ENCODE measurements around the gene ALDH3A1. TPM values are rescaled to one million over a fixed set of nuclear protein-coding genes. Genes with fewer than 3 reads are reported as not detected.
"Not testable (repeated sequence)": the region's sequence is repeated elsewhere in the genome, so short reads cannot be mapped to it uniquely, and the experiment has no call there.

The ALDH3A1 gene
- total RNA-seq, 2 experiments from 2014 or later: not detected

- CTCF ChIA-PET: interaction anchor here (2.5 to 2.8 kb wide), 2 partner anchors 8 to 257 kb away, joined by 9 to 10 read pairs; no protein-coding TSS in a partner anchor
- no peaks in the 10 kb centered on the region for H3K9me3 Mint-ChIP-seq (ENCODE audit: insufficient read depth)
- POLR2A ChIA-PET: no interaction called here
- H3K27me3 Mint-ChIP-seq (ENCODE audit: low read depth): no peaks in the 10 kb centered on the region
- H3K27ac Mint-ChIP-seq: no peak overlapping the region
- DNase-seq (no peak), ATAC-seq (no peak)
- peaks cover 17% of the 10 kb centered on the region for H3K4me1 Mint-ChIP-seq (ENCODE audit: low read depth)
- peaks cover under 1% of the 10 kb centered on the region for H3K36me3 Mint-ChIP-seq (ENCODE audit: low read depth)
- H3K4me3 Mint-ChIP-seq: no peak overlapping the region
These were observed 22.0 kb upstream of the ALDH3A1 start for GRCh38 chr17:19769946-19770652.

- DNase-seq: no peak
- Mint-ChIP-seq H3K27me3 (ENCODE audit: low read depth) (no peaks in the 10 kb centered on the region), H3K4me3 (no peak overlapping the region), H3K4me1 (ENCODE audit: low read depth) (peaks cover 17% of the 10 kb centered on the region), H3K36me3 (ENCODE audit: low read depth) (no peaks in the 10 kb centered on the region), H3K27ac (no peak overlapping the region), H3K9me3 (ENCODE audit: insufficient read depth) (no peaks in the 10 kb centered on the region)
- POLR2A ChIA-PET: no interaction called here
- no peak for ATAC-seq
- CTCF ChIA-PET: interaction anchor here (1.3 to 2.7 kb wide), 4 partner anchors 8 to 256 kb away, joined by 5 to 32 read pairs (median 22); no protein-coding TSS in a partner anchor
These were observed 20.1 kb upstream of the ALDH3A1 start for GRCh38 chr17:19768046-19768782.

GRCh38 chr17:19766421-19767270 is 18.5 kb upstream of the ALDH3A1 start:
- no peak overlapping the region for H3K27ac Mint-ChIP-seq
- no peaks in the 10 kb centered on the region for H3K36me3 Mint-ChIP-seq (ENCODE audit: low read depth)

GRCh38 chr17:19766016-19766415 is 17.9 kb upstream of the ALDH3A1 start:
- ATAC-seq: no peak
- Mint-ChIP-seq H3K27me3 (ENCODE audit: low read depth) (no peaks in the 10 kb centered on the region), H3K9me3 (ENCODE audit: insufficient read depth) (no peaks in the 10 kb centered on the region), H3K4me3 (no peak overlapping the region), H3K36me3 (ENCODE audit: low read depth) (no peaks in the 10 kb centered on the region), H3K4me1 (ENCODE audit: low read depth) (peaks cover 3% of the 10 kb centered on the region), H3K27ac (no peak overlapping the region)
- ChIA-PET CTCF (interaction anchor here (0.7 to 2.7 kb wide), 19 partner anchors 9 to 404 kb away, joined by 3 to 32 read pairs (median 7); partner anchors contain the start of gene B9D1), POLR2A (no interaction called here)
- DNase-seq: no peak

More at GRCh38 chr17:19766421-19767270, 18.5 kb upstream of the ALDH3A1 start:
- ATAC-seq (peak; percentile 96), DNase-seq (peak; percentile 76)
- Mint-ChIP-seq H3K4me3 (no peak overlapping the region), H3K9me3 (ENCODE audit: insufficient read depth) (no peaks in the 10 kb centered on the region), H3K27me3 (ENCODE audit: low read depth) (no peaks in the 10 kb centered on the region), H3K4me1 (ENCODE audit: low read depth) (peaks cover 8% of the 10 kb centered on the region)
- CTCF ChIA-PET: interaction anchor here (0.7 to 2.7 kb wide), 25 partner anchors 10 to 404 kb away, joined by 3 to 32 read pairs (median 5); partner anchors contain the start of gene B9D1
- POLR2A ChIA-PET: no interaction called here

GRCh38 chr17:19763991-19764390 is 15.9 kb upstream of the ALDH3A1 start:
- DNase-seq; ATAC-seq; H3K27me3 Mint-ChIP-seq (ENCODE audit: low read depth); H3K9me3 Mint-ChIP-seq (ENCODE audit: insufficient read depth); H3K4me3 Mint-ChIP-seq; H3K36me3 Mint-ChIP-seq (ENCODE audit: low read depth); POLR2A ChIA-PET; H3K4me1 Mint-ChIP-seq (ENCODE audit: low read depth); H3K27ac Mint-ChIP-seq: not testable (repeated sequence)
- CTCF ChIA-PET: interaction anchor here (1.0 to 4.4 kb wide), 6 partner anchors 9 to 401 kb away, joined by 3 to 29 read pairs (median 12); partner anchors contain the start of gene B9D1

GRCh38 chr17:19763416-19763815 is 15.3 kb upstream of the ALDH3A1 start:
- Mint-ChIP-seq H3K4me3 (no peak overlapping the region), H3K36me3 (ENCODE audit: low read depth) (no peaks in the 10 kb centered on the region), H3K27ac (no peak overlapping the region), H3K9me3 (ENCODE audit: insufficient read depth) (no peaks in the 10 kb centered on the region), H3K4me1 (ENCODE audit: low read depth) (peaks cover 3% of the 10 kb centered on the region), H3K27me3 (ENCODE audit: low read depth) (peaks cover 2% of the 10 kb centered on the region)
- ChIA-PET CTCF (interaction anchor here (1.1 to 4.4 kb wide), 6 partner anchors 11 to 401 kb away, joined by 3 to 29 read pairs (median 12); partner anchors contain the start of genes ALDH3A2 and B9D1), POLR2A (interaction anchor here (0.6 kb wide), 1 partner anchor 18 kb away, joined by 5 read pairs; no protein-coding TSS in a partner anchor)
- DNase-seq: no peak
- no peak for ATAC-seq

- CTCF ChIA-PET: interaction anchor here (0.8 to 4.4 kb wide), 7 partner anchors 9 to 400 kb away, joined by 3 to 29 read pairs (median 9); partner anchors contain the start of genes ALDH3A2 and B9D1
- no peaks in the 10 kb centered on the region for H3K36me3 Mint-ChIP-seq (ENCODE audit: low read depth)
- H3K9me3 Mint-ChIP-seq (ENCODE audit: insufficient read depth): no peaks in the 10 kb centered on the region
- H3K27ac Mint-ChIP-seq: no peak overlapping the region
- POLR2A ChIA-PET: interaction anchor here (0.7 kb wide), 1 partner anchor 250 kb away, joined by 4 read pairs; no protein-coding TSS in a partner anchor
- no peak for ATAC-seq
- peaks cover 2% of the 10 kb centered on the region for H3K27me3 Mint-ChIP-seq (ENCODE audit: low read depth)
- H3K4me1 Mint-ChIP-seq (ENCODE audit: low read depth): peaks cover 3% of the 10 kb centered on the region
- no peak overlapping the region for H3K4me3 Mint-ChIP-seq
- DNase-seq: peak; percentile 33
These were observed 14.4 kb upstream of the ALDH3A1 start for GRCh38 chr17:19762515-19762961.

GRCh38 chr17:19760746-19761145 is 12.6 kb upstream of the ALDH3A1 start:
- ATAC-seq (no peak), DNase-seq (no peak)
- H3K4me3 Mint-ChIP-seq: no peak overlapping the region
- POLR2A ChIA-PET: no interaction called here
- H3K9me3 Mint-ChIP-seq (ENCODE audit: insufficient read depth): no peaks in the 10 kb centered on the region
- H3K36me3 Mint-ChIP-seq (ENCODE audit: low read depth): no peaks in the 10 kb centered on the region
- H3K27me3 Mint-ChIP-seq (ENCODE audit: low read depth): peaks cover 2% of the 10 kb centered on the region
- H3K4me1 Mint-ChIP-seq (ENCODE audit: low read depth): no peaks in the 10 kb centered on the region
- CTCF ChIA-PET: interaction anchor here (0.7 to 4.4 kb wide), 3 partner anchors 16 to 249 kb away, joined by 3 to 29 read pairs (median 7); no protein-coding TSS in a partner anchor
- H3K27ac Mint-ChIP-seq: no peak overlapping the region

GRCh38 chr17:19759568-19760549 is 11.8 kb upstream of the ALDH3A1 start:
- no peaks in the 10 kb centered on the region for H3K4me1 Mint-ChIP-seq (ENCODE audit: low read depth)
- H3K36me3 Mint-ChIP-seq (ENCODE audit: low read depth): no peaks in the 10 kb centered on the region
- peaks cover 2% of the 10 kb centered on the region for H3K27me3 Mint-ChIP-seq (ENCODE audit: low read depth)
- ATAC-seq: no peak
- DNase-seq: no peak
- CTCF ChIA-PET: interaction anchor here (0.7 kb wide), 1 partner anchor 19 kb away, joined by 3 read pairs; no protein-coding TSS in a partner anchor
- H3K9me3 Mint-ChIP-seq (ENCODE audit: insufficient read depth): no peaks in the 10 kb centered on the region
- no peak overlapping the region for H3K27ac Mint-ChIP-seq
- POLR2A ChIA-PET: no interaction called here
- no peak overlapping the region for H3K4me3 Mint-ChIP-seq

GRCh38 chr17:19757536-19758180 is 9.6 kb upstream of the ALDH3A1 start:
- no peaks in the 10 kb centered on the region for H3K4me1 Mint-ChIP-seq (ENCODE audit: low read depth)
- POLR2A ChIA-PET: no interaction called here
- ATAC-seq: no peak
- no peak overlapping the region for H3K4me3 Mint-ChIP-seq
- no peaks in the 10 kb centered on the region for H3K36me3 Mint-ChIP-seq (ENCODE audit: low read depth)
- H3K27ac Mint-ChIP-seq: no peak overlapping the region
- CTCF ChIA-PET: interaction anchor here (1.8 to 2.2 kb wide), 2 partner anchors 9 to 13 kb away, joined by 6 to 8 read pairs; no protein-coding TSS in a partner anchor
- peaks cover 7% of the 10 kb centered on the region for H3K27me3 Mint-ChIP-seq (ENCODE audit: low read depth)
- DNase-seq: no peak
- H3K9me3 Mint-ChIP-seq (ENCODE audit: insufficient read depth): no peaks in the 10 kb centered on the region

Measured in activated CD8-positive, alpha-beta T cell treated with anti-CD3 and anti-CD28 coated beads, Interleukin-2, amount 10 ng/mL, durations not matched to agents 7 days and 5 days (primary cell).